ENCODE results near the gene RASA3. TPM values are rescaled to one million over a fixed set of nuclear protein-coding genes. Genes with fewer than 3 reads are reported as not detected.
"Not testable (repeated sequence)": the region's sequence is repeated elsewhere in the genome, so short reads cannot be mapped to it uniquely, and the experiment has no call there.

The RASA3 gene
- total RNA-seq, 1 donor from 2014 or later: 29.9 TPM

- no peak for DNase-seq (ENCODE audit: low spot score)
- peaks cover 14% of the 10 kb centered on the region for H3K4me1 Mint-ChIP-seq (ENCODE audit: low read depth)
- H3K27ac Mint-ChIP-seq (ENCODE audit: unreplicated experiment): no peak overlapping the region
- H3K9me3 Mint-ChIP-seq (ENCODE audit: low read depth): peaks cover 3% of the 10 kb centered on the region
- H3K27me3 Mint-ChIP-seq (ENCODE audit: low read depth): peaks cover 5% of the 10 kb centered on the region
- H3K36me3 Mint-ChIP-seq (ENCODE audit: low read depth): no peaks in the 10 kb centered on the region
- H3K4me3 Mint-ChIP-seq (ENCODE audit: unreplicated experiment): no peak overlapping the region
- no peak for TF ChIP-seq CTCF (IDR thresholded peaks at IDR 0.05)
Measured at GRCh38 chr13:114149774-114150740, 17.6 kb upstream of the RASA3 start.

- not testable (repeated sequence) for H3K27ac Mint-ChIP-seq (ENCODE audit: unreplicated experiment); H3K27me3 Mint-ChIP-seq (ENCODE audit: low read depth); DNase-seq (ENCODE audit: low spot score)
Measured at GRCh38 chr13:114148886-114149285, 16.5 kb upstream of the RASA3 start.

GRCh38 chr13:114148521-114148855 lies 16.1 kb upstream of the RASA3 start:
- peaks cover 10% of the 10 kb centered on the region for H3K4me1 Mint-ChIP-seq (ENCODE audit: low read depth)

More at GRCh38 chr13:114148886-114149285, 16.5 kb upstream of the RASA3 start:
- H3K36me3 Mint-ChIP-seq (ENCODE audit: low read depth); H3K4me3 Mint-ChIP-seq (ENCODE audit: unreplicated experiment); H3K9me3 Mint-ChIP-seq (ENCODE audit: low read depth): not testable (repeated sequence)
- H3K4me1 Mint-ChIP-seq (ENCODE audit: low read depth): peaks cover 14% of the 10 kb centered on the region

GRCh38 chr13:114147803-114148520 lies 15.5 kb upstream of the RASA3 start:
- no peak overlapping the region for H3K27ac Mint-ChIP-seq (ENCODE audit: unreplicated experiment)
- peaks cover 5% of the 10 kb centered on the region for H3K4me1 Mint-ChIP-seq (ENCODE audit: low read depth)
- peaks cover 5% of the 10 kb centered on the region for H3K27me3 Mint-ChIP-seq (ENCODE audit: low read depth)
- no peak for DNase-seq (ENCODE audit: low spot score)
- no peak overlapping the region for H3K4me3 Mint-ChIP-seq (ENCODE audit: unreplicated experiment)
- no peak for TF ChIP-seq CTCF (IDR thresholded peaks at IDR 0.05)
- H3K36me3 Mint-ChIP-seq (ENCODE audit: low read depth): no peaks in the 10 kb centered on the region
- H3K9me3 Mint-ChIP-seq (ENCODE audit: low read depth): no peaks in the 10 kb centered on the region

More at GRCh38 chr13:114148521-114148855, 16.1 kb upstream of the RASA3 start:
- TF ChIP-seq CTCF (IDR thresholded peaks at IDR 0.05): no peak
- no peak overlapping the region for H3K27ac Mint-ChIP-seq (ENCODE audit: unreplicated experiment)
- DNase-seq (ENCODE audit: low spot score): no peak
- H3K27me3 Mint-ChIP-seq (ENCODE audit: low read depth): peaks cover 5% of the 10 kb centered on the region
- no peaks in the 10 kb centered on the region for H3K9me3 Mint-ChIP-seq (ENCODE audit: low read depth)
- H3K36me3 Mint-ChIP-seq (ENCODE audit: low read depth): no peaks in the 10 kb centered on the region
- H3K4me3 Mint-ChIP-seq (ENCODE audit: unreplicated experiment): no peak overlapping the region

- peaks cover 5% of the 10 kb centered on the region for H3K27me3 Mint-ChIP-seq (ENCODE audit: low read depth)
- no peak overlapping the region for H3K4me3 Mint-ChIP-seq (ENCODE audit: unreplicated experiment)
- TF ChIP-seq CTCF (IDR thresholded peaks at IDR 0.05): peak; percentile 44
- no peaks in the 10 kb centered on the region for H3K9me3 Mint-ChIP-seq (ENCODE audit: low read depth)
- DNase-seq (ENCODE audit: low spot score): no peak
- no peaks in the 10 kb centered on the region for H3K4me1 Mint-ChIP-seq (ENCODE audit: low read depth)
- no peaks in the 10 kb centered on the region for H3K36me3 Mint-ChIP-seq (ENCODE audit: low read depth)
- no peak overlapping the region for H3K27ac Mint-ChIP-seq (ENCODE audit: unreplicated experiment)
Measured at GRCh38 chr13:114146629-114147028, 14.2 kb upstream of the RASA3 start.

All from chondrocyte (in vitro differentiated cells).